Hematopoietic multipotent progenitor cell (in vitro differentiated cells): ENCODE measurements around the gene JAG2. TPM values are rescaled to one million over a fixed set of nuclear protein-coding genes. Genes with fewer than 3 reads are reported as not detected.

ENCODE experiments used
- DNase-seq, 3 donors: peaks; one replicate each; pipeline ENCODE4 v3.0.0-alpha.2; 2011 to 2015; ENCODE audit warnings: low read depth in 2 of 3, low spot score in 2 of 3
- total RNA-seq: library from RNA; depleted of rRNA; stranded (reverse); fragments of >200 nt; gene quantifications from one replicate; pipeline ENCODE4 v1.2.3, GENCODE V29; 2012

Gene JAG2
- total RNA-seq, result 1.1 TPM

- DNase-seq, result no peak
Measured at GRCh38 chr14:105168496-105168978, at the start of gene JAG2. JAG2 (minus strand) TSS chr14:105168776; CDS start chr14:105168420, 356 bp downstream.

GRCh38 chr14:105217774-105218173, 49.2 kb upstream of the JAG2 start:
- no peak for DNase-seq

- DNase-seq, result no peak
Measured at GRCh38 chr14:105216490-105217247, 48.1 kb upstream of the JAG2 start.

GRCh38 chr14:105215602-105216001, 47.0 kb upstream of the JAG2 start:
- DNase-seq, result no peak

GRCh38 chr14:105214324-105214915, 45.8 kb upstream of the JAG2 start:
- DNase-seq, result no peak

- no peak for DNase-seq
Measured at GRCh38 chr14:105213361-105213760, 44.8 kb upstream of the JAG2 start.

- no peak for DNase-seq
Measured at GRCh38 chr14:105212541-105213300, 44.1 kb upstream of the JAG2 start.

GRCh38 chr14:105211758-105212089, 43.1 kb upstream of the JAG2 start:
- DNase-seq, result no peak

- no peak for DNase-seq
Measured at GRCh38 chr14:105211086-105211757, 42.6 kb upstream of the JAG2 start.

- DNase-seq, result no peak
Measured at GRCh38 chr14:105210266-105211025, 41.9 kb upstream of the JAG2 start.

GRCh38 chr14:105209646-105210045, 41.1 kb upstream of the JAG2 start:
- no peak for DNase-seq

GRCh38 chr14:105209091-105209490, 40.5 kb upstream of the JAG2 start:
- DNase-seq, result no peak

GRCh38 chr14:105208738-105209075, 40.1 kb upstream of the JAG2 start:
- DNase-seq, result no peak

GRCh38 chr14:105207996-105208737, 39.6 kb upstream of the JAG2 start:
- no peak for DNase-seq

GRCh38 chr14:105207460-105207901, 38.9 kb upstream of the JAG2 start:
- no peak for DNase-seq

- no peak for DNase-seq
Measured at GRCh38 chr14:105206873-105207272, 38.3 kb upstream of the JAG2 start.

- no peak for DNase-seq
Measured at GRCh38 chr14:105205673-105206208, 37.2 kb upstream of the JAG2 start.

GRCh38 chr14:105204931-105205672, 36.5 kb upstream of the JAG2 start:
- no peak for DNase-seq
